NCI-H2171 (cell line): Measurements from ENCODE around the gene APLP1.
A peak's percentile ranks its signal among the peaks of the same experiment; 100 is the strongest.
"Not testable (repeated sequence)": the region's sequence is repeated elsewhere in the genome, so short reads cannot be mapped to it uniquely, and the experiment has no call there.

ENCODE experiments used
- DNase-seq: peaks from one replicate; lab custom pipeline; 2025; lab: John Stamatoyannopoulos, UW

The APLP1 gene

DNA sequence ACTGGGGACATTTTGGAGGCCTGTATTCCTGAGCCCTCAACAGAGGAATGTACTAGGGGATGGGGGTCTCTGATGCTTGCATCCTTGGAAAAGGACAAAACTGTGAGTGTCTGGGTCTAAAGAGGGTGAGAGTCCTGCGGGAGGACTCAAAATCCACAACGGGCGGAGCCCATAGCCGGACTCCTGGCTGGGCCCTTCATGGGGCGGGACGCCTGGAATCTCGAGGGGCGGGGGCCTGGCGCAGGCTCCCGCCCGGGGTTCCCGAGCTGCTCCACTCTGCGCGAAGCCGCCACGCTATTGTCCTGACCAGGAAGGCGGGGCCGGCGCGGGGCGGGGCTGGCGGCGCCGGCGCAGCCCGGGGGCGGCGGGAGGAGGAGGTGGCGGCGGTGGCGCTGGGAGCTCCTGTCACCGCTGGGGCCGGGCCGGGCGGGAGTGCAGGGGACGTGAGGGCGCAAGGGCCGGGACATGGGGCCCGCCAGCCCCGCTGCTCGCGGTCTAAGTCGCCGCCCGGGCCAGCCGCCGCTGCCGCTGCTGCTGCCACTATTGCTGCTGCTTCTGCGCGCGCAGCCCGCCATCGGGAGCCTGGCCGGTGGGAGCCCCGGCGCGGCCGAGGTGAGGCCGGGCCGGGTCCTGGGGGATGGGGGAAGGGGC is at the start of gene APLP1:
TSS of gene APLP1 (plus strand) at position 403 of the 651 bp plus-strand sequence. CDS start at position 466, 63 bp downstream.
- peak; percentile 79 for DNase-seq

GRCh38 chr19:35822579-35822978 is 45.8 kb upstream of the APLP1 start:
- no peak for DNase-seq

GRCh38 chr19:35824150-35824549 is 44.2 kb upstream of the APLP1 start:
- no peak for DNase-seq

DNA sequence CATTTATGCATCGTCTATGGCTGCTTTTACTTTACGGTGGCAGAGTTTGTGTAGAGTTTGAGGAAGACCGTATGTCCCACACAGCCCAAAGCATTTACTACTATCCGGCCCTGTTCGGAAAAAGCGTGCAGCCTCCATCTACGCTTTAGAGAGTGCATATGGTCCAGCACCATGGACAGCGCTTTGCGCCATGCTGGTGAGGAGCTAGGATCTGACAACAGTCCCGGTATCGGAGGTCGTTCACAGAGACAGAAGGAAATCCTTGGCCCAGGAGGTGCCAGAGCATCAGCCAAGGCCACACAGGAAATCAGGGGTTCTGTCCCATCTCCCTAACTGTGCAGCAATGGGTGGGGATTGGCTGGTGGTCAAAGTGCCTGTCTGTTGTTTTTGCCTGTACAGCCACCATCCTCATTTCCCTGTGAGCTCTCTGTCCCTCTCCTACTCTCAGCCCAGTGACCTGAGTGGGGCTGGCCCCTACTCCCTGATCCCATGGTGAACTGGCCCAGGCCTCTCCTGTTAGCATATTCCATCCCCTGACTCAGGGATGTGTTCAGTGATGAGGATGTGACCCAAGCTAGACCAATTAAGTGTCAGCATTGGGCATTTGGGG is 39.6 kb upstream of the APLP1 start:
- no peak for DNase-seq

DNA sequence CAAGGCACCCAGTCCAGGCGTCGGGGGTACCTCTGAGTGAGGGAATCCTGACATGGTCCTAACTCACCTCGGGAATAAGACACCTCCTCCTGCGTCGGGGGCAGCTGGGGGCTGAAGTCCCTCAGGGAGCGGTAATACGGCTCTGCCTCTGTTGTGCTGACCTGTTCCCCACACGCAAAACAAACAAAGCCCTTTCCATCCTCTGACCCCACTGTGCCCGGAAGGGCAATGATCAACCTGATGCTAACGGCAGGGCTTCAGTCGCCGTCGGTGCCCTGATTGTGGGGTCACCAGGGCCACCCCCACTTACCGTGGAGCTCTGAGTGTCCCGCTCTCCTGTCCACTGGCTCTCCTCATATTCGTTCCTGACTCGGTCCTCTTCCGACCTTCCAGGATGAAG is 37.4 kb upstream of the APLP1 start:
- DNase-seq, result no peak

GRCh38 chr19:35832054-35832453 is 36.3 kb upstream of the APLP1 start:
- no peak for DNase-seq

GRCh38 chr19:35833972-35834371 is 34.4 kb upstream of the APLP1 start:
- DNase-seq, result no peak

GRCh38 chr19:35836096-35836495 is 32.3 kb upstream of the APLP1 start:
- DNase-seq, result not testable (repeated sequence)

GRCh38 chr19:35841961-35842595 is 26.3 kb upstream of the APLP1 start:
- no peak for DNase-seq

DNA sequence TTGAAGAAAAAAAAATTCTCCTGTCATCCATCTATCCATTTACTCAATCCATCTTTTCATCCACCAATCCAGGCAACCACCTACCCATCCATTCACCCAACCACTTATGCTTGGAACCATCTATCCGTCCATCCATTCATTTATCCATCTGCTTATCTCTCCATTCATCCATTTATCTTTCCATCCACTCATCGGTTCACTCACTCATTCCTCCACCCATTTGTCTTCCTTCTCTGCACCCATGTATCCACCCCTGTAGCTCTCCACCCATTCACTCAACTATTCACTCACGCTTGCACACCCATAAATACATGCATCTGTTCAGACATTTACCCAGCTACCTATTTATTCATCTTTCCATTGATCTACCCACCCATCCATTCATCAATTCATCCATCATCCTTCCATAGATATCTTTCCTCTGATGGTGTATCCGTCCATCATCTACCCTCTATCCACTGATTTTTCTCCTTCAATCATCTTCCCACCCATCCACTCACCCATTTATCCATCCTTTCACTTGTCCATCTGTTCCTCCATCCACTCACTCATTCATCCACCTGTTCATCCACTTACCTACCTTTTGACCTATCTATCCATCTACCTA is 25.6 kb upstream of the APLP1 start:
- DNase-seq, result no peak

- DNase-seq, result peak; percentile 9
Measured at GRCh38 chr19:35843676-35844481, 24.5 kb upstream of the APLP1 start.

GRCh38 chr19:35844482-35845214 is 23.7 kb upstream of the APLP1 start:
- DNase-seq, result no peak

- DNase-seq, result no peak
Measured at GRCh38 chr19:35845215-35846037, 22.9 kb upstream of the APLP1 start.

DNA sequence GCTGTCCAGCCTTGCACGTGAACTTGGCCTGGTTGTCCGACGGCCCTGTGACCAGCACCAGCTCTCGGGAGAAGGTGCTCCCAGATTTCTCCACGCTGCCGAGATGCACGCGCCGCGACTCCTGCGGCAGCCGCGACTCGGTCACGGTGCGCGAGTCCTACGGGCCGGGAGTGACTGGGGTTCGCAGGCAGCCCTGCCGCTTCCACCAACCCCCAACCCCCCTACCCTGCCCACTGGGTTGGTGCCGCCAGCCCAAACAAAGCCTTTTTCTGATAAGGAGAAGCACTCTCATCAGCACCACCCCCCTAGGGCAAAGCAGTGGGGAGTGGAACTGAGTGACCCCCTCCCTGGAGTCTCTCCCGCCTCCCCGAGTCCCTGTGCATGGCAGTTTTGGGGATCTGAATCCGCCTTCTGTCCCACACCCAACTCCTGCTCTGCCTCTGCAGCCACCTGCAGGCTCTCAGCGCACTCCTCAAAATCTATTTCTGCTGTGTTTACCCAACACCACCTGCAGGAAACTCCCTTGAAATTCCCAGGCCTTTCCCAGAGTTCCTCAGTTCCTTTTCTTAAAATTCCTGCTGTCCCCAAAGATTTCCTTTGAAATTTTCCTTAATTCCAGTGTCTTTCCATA is 22.2 kb upstream of the APLP1 start:
- DNase-seq, result peak; percentile 24

GRCh38 chr19:35847911-35848310 is 20.5 kb upstream of the APLP1 start:
- no peak for DNase-seq

DNA sequence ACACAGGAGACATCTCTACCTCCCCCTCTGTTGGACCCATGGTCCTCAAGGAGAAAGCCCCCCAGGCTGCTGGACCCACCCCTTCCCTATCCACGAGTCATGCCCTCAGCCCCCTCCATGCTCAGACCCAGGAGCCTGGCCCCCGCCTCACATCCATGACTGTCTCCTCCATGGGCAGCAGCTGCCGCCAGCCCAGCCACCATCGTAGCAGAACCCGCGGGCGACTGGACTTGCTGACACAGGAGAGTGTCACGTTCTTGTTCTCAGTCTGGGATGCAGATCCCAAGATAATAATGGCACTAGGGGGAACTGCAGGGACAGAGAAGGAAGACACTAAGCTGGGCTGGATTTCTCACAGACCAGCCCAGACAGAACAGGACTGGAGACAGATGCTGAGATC is 19.9 kb upstream of the APLP1 start:
- no peak for DNase-seq

- DNase-seq, result no peak
Measured at GRCh38 chr19:35848919-35849505, 19.4 kb upstream of the APLP1 start.

- no peak for DNase-seq
Measured at GRCh38 chr19:35851213-35852028, 17.0 kb upstream of the APLP1 start.
